Kidney (tissue), 14 donors: ENCODE data around the gene KIAA0586. TPM values are rescaled to one million over a fixed set of nuclear protein-coding genes. Genes with fewer than 3 reads are reported as not detected.

Experiments used
- DNase-seq, 5 donors: peaks; one replicate each; pipeline ENCODE4 v3.0.0-alpha.2; 2013 to 2020
- FAIRE-seq: peaks from 2 replicates; lab custom pipeline; 2012; peaks lifted over from hg19 to GRCh38; lab: Jason Lieb, UNC
- H3K27ac ChIP-seq, 2 donors: one replicate each; pipeline ENCODE4 v1.7.0; 2013; ENCODE audit warnings: low read depth in 2 of 2, low read length in 2 of 2, inconsistent platforms in 1 of 2
- H3K27me3 ChIP-seq: one replicate; pipeline ENCODE4 v1.7.1; 2013; ENCODE audit warnings: low read length, inconsistent platforms; ENCODE audit not compliant: control insufficient read depth, insufficient read depth
- H3K36me3 ChIP-seq, 3 donors: one replicate each; pipeline versions ENCODE4 v1.7.0 to v1.7.1; 2013; ENCODE audit warnings: low read length in 3 of 3, control low read depth in 1 of 3, inconsistent platforms in 1 of 3; ENCODE audit not compliant: insufficient read depth in 3 of 3, control insufficient read depth in 2 of 3
- H3K4me1 ChIP-seq, 3 donors: one replicate each; pipeline versions ENCODE4 v1.7.0 to v1.7.1; 2013; ENCODE audit warnings: low read length in 3 of 3, inconsistent platforms in 1 of 3, low read depth in 1 of 3; ENCODE audit not compliant: control insufficient read depth in 2 of 3, insufficient read depth in 2 of 3
- H3K4me3 ChIP-seq, 3 donors: one replicate each; pipeline versions ENCODE4 v1.7.0 to v1.8.1; 2013; ENCODE audit warnings: low read length in 3 of 3, control low read depth in 1 of 3, inconsistent platforms in 1 of 3
- H3K9ac ChIP-seq, 3 donors: one replicate each; pipeline versions ENCODE4 v1.7.0 to v1.7.1; 2013; ENCODE audit warnings: low read length in 3 of 3, control low read depth in 1 of 3, inconsistent platforms in 1 of 3
- H3K9me3 ChIP-seq, 3 donors: one replicate each; pipeline versions ENCODE4 v1.7.0 to v1.7.1; 2013; ENCODE audit warnings: low read length in 3 of 3, control low read depth in 1 of 3, inconsistent platforms in 1 of 3; ENCODE audit not compliant: control insufficient read depth in 2 of 3, insufficient read depth in 1 of 3
- intact Hi-C: fragments of 100-400 bp; cut with DNase I; formaldehyde crosslinking; loops from one replicate; pipeline ENCODE4 v1.11.1; 2022
- polyA plus RNA-seq: library from polyadenylated mRNA; stranded (reverse); fragments of 350-450 nt; fragmentation: Illumina TruSeq; extraction: RNeasy Lipid Tissue Mini Kit (QIAGEN cat#74804); gene quantifications from one replicate; pipeline ENCODE4 v1.2.3, GENCODE V29; 2014; ENCODE audit warnings: low read depth, low replicate concordance; ENCODE audit not compliant: insufficient read depth
- total RNA-seq: library from RNA; stranded (reverse); fragmentation: NEBNext Ultra II Directional; extraction: Animal tissue kit (Norgen Biotek cat#: 25700); gene quantifications from one replicate; pipeline ENCODE4 v1.2.1, GENCODE V29; 2021
- TF ChIP-seq, protein P1 (sequence below): IDR thresholded peaks from 3 replicates; pipeline ENCODE4 v1.5.1; 2012; ENCODE audit warnings: mild to moderate bottlenecking, moderate library complexity, borderline replicate concordance; ENCODE audit not compliant: insufficient read depth; ENCODE audit errors: extremely low read depth
- donor health status: control.
- donor health status: control.
- donor health status: control.
- donor health status: control.
- donor health status: control.
- donor health status: DM: yes; HTN: yes; CAD: no.
- donor health status: Normal renal cell carcinoma (clear cell type).

Gene KIAA0586
- total and polyA plus RNA-seq, 2 donors from 2014 or later, result 4.7 to 16.8 TPM

DNA sequence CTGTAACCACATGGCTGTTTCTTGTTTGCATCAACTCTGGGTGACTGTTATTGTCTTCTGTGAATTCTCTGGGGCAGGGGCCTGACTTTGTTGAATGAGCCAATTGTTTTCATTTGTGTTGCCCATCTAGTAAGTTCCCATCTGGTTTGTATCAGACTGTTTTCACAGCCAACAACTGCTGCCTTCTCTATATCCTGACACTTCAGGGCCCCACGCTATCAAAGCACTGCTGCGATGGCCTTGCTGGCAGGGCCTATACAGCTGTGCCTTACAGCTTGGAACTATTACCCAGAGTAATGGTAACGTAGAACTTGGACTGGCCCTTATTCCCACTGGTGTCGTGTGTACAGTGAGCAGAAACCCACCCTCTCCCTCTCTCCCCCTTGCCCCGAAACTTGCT is 105.9 kb downstream of the KIAA0586 start:
- peak in 4 of 5 donors; percentile 35 to 60 (median 52) for DNase-seq
- H3K9ac ChIP-seq, result no peak overlapping the region

GRCh38 chr14:58535044-58535443 is 107.5 kb downstream of the KIAA0586 start:
- Histone ChIP-seq H3K36me3 (no peaks in the 10 kb centered on the region), H3K9ac (no peak overlapping the region), H3K4me1 (no peaks in the 10 kb centered on the region), H3K4me3 (no peak overlapping the region), H3K27me3 (no peaks in the 10 kb centered on the region), H3K9me3 (no peaks in the 10 kb centered on the region), H3K27ac (no peak overlapping the region)
- TF ChIP-seq, protein P1, sequence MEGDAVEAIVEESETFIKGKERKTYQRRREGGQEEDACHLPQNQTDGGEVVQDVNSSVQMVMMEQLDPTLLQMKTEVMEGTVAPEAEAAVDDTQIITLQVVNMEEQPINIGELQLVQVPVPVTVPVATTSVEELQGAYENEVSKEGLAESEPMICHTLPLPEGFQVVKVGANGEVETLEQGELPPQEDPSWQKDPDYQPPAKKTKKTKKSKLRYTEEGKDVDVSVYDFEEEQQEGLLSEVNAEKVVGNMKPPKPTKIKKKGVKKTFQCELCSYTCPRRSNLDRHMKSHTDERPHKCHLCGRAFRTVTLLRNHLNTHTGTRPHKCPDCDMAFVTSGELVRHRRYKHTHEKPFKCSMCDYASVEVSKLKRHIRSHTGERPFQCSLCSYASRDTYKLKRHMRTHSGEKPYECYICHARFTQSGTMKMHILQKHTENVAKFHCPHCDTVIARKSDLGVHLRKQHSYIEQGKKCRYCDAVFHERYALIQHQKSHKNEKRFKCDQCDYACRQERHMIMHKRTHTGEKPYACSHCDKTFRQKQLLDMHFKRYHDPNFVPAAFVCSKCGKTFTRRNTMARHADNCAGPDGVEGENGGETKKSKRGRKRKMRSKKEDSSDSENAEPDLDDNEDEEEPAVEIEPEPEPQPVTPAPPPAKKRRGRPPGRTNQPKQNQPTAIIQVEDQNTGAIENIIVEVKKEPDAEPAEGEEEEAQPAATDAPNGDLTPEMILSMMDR, result no peak
- FAIRE-seq (no peak), DNase-seq (peak in 1 of 5 donors; percentile 33)
- intact Hi-C loops, result no loop called here

More for the DNA sequence above, 105.9 kb downstream of the KIAA0586 start:
- no peak overlapping the region for H3K27ac ChIP-seq
- H3K4me1 ChIP-seq, result no peaks in the 10 kb centered on the region
- no peaks in the 10 kb centered on the region for H3K36me3 ChIP-seq
- TF ChIP-seq, protein P1, result no peak
- FAIRE-seq, result no peak
- no peaks in the 10 kb centered on the region for H3K9me3 ChIP-seq
- no peak overlapping the region for H3K4me3 ChIP-seq
- intact Hi-C loops, result no loop called here
- no peaks in the 10 kb centered on the region for H3K27me3 ChIP-seq

DNA sequence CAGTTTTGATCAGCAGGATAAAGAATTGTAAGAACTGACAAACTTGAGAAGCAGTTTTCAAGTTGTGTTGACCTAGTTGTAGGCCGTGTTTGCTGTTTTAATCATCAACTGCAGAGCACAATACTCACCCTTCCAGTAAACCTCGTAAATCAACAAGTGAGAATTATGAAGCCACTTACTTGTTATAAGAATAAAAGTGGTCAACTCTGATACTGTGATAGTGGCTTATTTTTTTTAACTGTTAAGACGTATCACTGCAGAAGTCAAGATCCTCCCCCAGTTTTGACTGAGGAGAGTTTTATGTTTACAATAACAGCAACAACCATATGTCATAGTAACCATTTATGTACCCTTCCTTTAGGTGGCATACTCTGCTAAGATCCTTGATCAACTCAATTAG is 109.5 kb downstream of the KIAA0586 start:
- Histone ChIP-seq H3K36me3 (no peaks in the 10 kb centered on the region), H3K4me3 (no peak overlapping the region), H3K27ac (no peak overlapping the region), H3K4me1 (peaks cover 0 to 4% (median 0%) of the 10 kb centered on the region in 3 donors), H3K27me3 (no peaks in the 10 kb centered on the region), H3K9ac (no peak overlapping the region), H3K9me3 (no peaks in the 10 kb centered on the region)
- DNase-seq (no peak), FAIRE-seq (no peak)
- TF ChIP-seq, protein P1, result no peak
- intact Hi-C loops, result no loop called here
